GM06990 (cell line): ENCODE results near the gene TANGO6.

Source experiments
- DNase-seq: peaks from one replicate; pipeline ENCODE4 v3.0.0-alpha.2; 2011; ENCODE audit not compliant: insufficient read length; ENCODE audit errors: extremely low read depth
- H3K27me3 ChIP-seq: replicated peaks from 2 replicates; pipeline ENCODE4 v1.6.0; 2011; ENCODE audit warnings: low read length; ENCODE audit not compliant: control insufficient read depth, insufficient read depth
- H3K36me3 ChIP-seq: 2 replicates; pipeline ENCODE4 v1.5.1; 2011; ENCODE audit warnings: low read length; ENCODE audit not compliant: control insufficient read depth, insufficient read depth
- H3K4me3 ChIP-seq: replicated peaks from 2 replicates; pipeline ENCODE4 v1.5.1; 2011; ENCODE audit warnings: low read depth, mild to moderate bottlenecking, control low read depth, low read length
- CTCF ChIP-seq: IDR thresholded peaks from 2 replicates; pipeline ENCODE4 v1.5.1; 2011; ENCODE audit warnings: low read length, control low read depth, mild to moderate bottlenecking, inconsistent platforms; ENCODE audit not compliant: insufficient read depth, poor library complexity, severe bottlenecking

Gene TANGO6

GRCh38 chr16:69089091-69089910 is 246.0 kb downstream of the TANGO6 start:
- no peaks in the 10 kb centered on the region for H3K27me3 ChIP-seq
- H3K36me3 ChIP-seq = peaks cover 3% of the 10 kb centered on the region; the same call in 1 of the 2 replicates
- no peak for DNase-seq
- no peak overlapping the region for H3K4me3 ChIP-seq
- TF ChIP-seq CTCF = no peak

- no peak for TF ChIP-seq CTCF
- Histone ChIP-seq H3K36me3 (no peaks in the 10 kb centered on the region), H3K4me3 (no peak overlapping the region), H3K27me3 (no peaks in the 10 kb centered on the region)
- no peak for DNase-seq
These were observed 250.6 kb downstream of the TANGO6 start for GRCh38 chr16:69093974-69094373.

GRCh38 chr16:69094501-69094900 is 251.2 kb downstream of the TANGO6 start:
- no peaks in the 10 kb centered on the region for H3K36me3 ChIP-seq
- no peaks in the 10 kb centered on the region for H3K27me3 ChIP-seq
- no peak for TF ChIP-seq CTCF
- H3K4me3 ChIP-seq = no peak overlapping the region
- DNase-seq = no peak

- no peak for DNase-seq
- no peak for TF ChIP-seq CTCF
These were observed 251.9 kb downstream of the TANGO6 start for GRCh38 chr16:69095193-69095592.

GRCh38 chr16:69100071-69100691 is 256.9 kb downstream of the TANGO6 start:
- no peaks in the 10 kb centered on the region for H3K36me3 ChIP-seq
- TF ChIP-seq CTCF = no peak
- no peak for DNase-seq
- H3K27me3 ChIP-seq = no peaks in the 10 kb centered on the region
- no peak overlapping the region for H3K4me3 ChIP-seq

More at GRCh38 chr16:69095193-69095592, 251.9 kb downstream of the TANGO6 start:
- Histone ChIP-seq H3K36me3 (no peaks in the 10 kb centered on the region), H3K4me3 (no peak overlapping the region), H3K27me3 (no peaks in the 10 kb centered on the region)
